ENCODE data around the gene ICA1. TPM values are rescaled to one million over a fixed set of nuclear protein-coding genes. Genes with fewer than 3 reads are reported as not detected.

The ICA1 gene
- total RNA-seq, 1 donor from 2014 or later, result 30.3 TPM

GRCh38 chr7:8126601-8127167 lies 135.3 kb downstream of the ICA1 start:
- TF ChIP-seq CTCF (conservative IDR thresholded peaks at IDR 0.05; ENCODE audit: low read depth, low read length), result no peak
- no peak for DNase-seq (ENCODE audit: low read depth)
- no peak overlapping the region for H3K4me3 ChIP-seq (ENCODE audit: low read depth, low read length)

GRCh38 chr7:8125680-8126444 lies 136.1 kb downstream of the ICA1 start:
- DNase-seq (ENCODE audit: low read depth), result no peak
- no peak for TF ChIP-seq CTCF (conservative IDR thresholded peaks at IDR 0.05; ENCODE audit: low read depth, low read length)
- H3K4me3 ChIP-seq (ENCODE audit: low read depth, low read length), result no peak overlapping the region

- H3K4me3 ChIP-seq (ENCODE audit: low read depth, low read length), result no peak overlapping the region
- DNase-seq (ENCODE audit: low read depth), result no peak
- TF ChIP-seq CTCF (conservative IDR thresholded peaks at IDR 0.05; ENCODE audit: low read depth, low read length), result no peak
Measured at GRCh38 chr7:8121243-8121642, 140.7 kb downstream of the ICA1 start.

- no peak for DNase-seq (ENCODE audit: low read depth)
- no peak for TF ChIP-seq CTCF (conservative IDR thresholded peaks at IDR 0.05; ENCODE audit: low read depth, low read length)
- no peak overlapping the region for H3K4me3 ChIP-seq (ENCODE audit: low read depth, low read length)
Measured at GRCh38 chr7:8120390-8121058, 141.4 kb downstream of the ICA1 start.

- TF ChIP-seq CTCF (conservative IDR thresholded peaks at IDR 0.05; ENCODE audit: low read depth, low read length), result no peak
- H3K4me3 ChIP-seq (ENCODE audit: low read depth, low read length), result no peak overlapping the region
- no peak for DNase-seq (ENCODE audit: low read depth)
Measured at GRCh38 chr7:8119262-8119661, 142.7 kb downstream of the ICA1 start.

GRCh38 chr7:8117195-8117594 lies 144.8 kb downstream of the ICA1 start:
- TF ChIP-seq CTCF (conservative IDR thresholded peaks at IDR 0.05; ENCODE audit: low read depth, low read length), result no peak
- no peak for DNase-seq (ENCODE audit: low read depth)
- H3K4me3 ChIP-seq (ENCODE audit: low read depth, low read length), result no peak overlapping the region
